Stimulated activated CD4-positive, alpha-beta T cell treated with anti-CD3 and anti-CD28 coated beads, Interleukin-1b, Interleukin-23, amount 100 ng/mL, for 24 hours (primary cell): Measurements from ENCODE around the gene LINGO3.

Experiments
- DNase-seq, 4 experiments: peaks; one replicate each; pipeline ENCODE4 v3.0.0-alpha.2; 2020; ENCODE audit warnings: low read depth in 4 of 4, low spot score in 1 of 4

Gene LINGO3

DNA sequence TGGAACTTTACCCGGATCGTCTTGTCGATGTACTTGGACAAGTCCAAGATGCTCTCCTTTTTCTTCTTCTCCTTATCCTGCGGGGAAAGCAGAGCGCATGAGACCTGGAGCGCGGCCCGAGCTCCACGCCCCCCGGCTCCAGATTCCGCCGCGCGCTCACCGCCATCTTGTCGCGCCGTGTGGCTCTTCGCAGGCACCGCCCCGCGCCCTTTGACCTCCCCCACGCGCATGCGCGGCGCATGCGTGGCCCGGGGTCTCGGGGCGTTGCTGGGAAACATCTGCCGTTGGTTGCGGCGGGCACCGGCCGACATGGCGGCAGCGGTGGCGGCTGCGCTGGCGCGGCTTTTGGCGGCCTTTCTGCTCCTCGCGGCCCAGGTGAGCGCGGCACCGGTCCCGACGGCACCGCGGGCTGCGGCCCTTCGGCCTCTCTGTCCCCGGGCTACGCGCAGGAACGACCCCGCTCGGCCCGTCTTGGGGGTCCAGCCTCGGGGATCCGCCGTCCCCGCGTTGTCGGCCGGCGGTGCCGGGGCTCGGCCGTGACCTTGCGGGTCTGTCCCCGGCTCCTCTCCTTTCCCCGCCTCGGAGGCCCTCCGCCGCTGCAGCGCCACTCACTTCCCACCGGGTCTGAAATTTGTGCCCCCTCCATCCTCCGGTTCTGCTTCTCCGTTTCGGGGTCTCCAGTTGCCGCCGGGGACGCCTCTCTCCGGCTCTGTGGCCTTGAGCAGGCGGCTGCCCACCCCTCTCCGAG lies 20.6 kb upstream of the LINGO3 start, which contains the start of the genes LSM7 and SPPL2B:
Gene LSM7, minus strand, starts transcription at position 186 of the 748 bp plus-strand sequence. Its CDS starts 20 bp downstream, at position 166.
Gene SPPL2B, plus strand, starts transcription at position 284 of the 748 bp plus-strand sequence. Its CDS starts 26 bp downstream, at position 310.
- peak; percentile 81 to 86 (median 85) for DNase-seq

GRCh38 chr19:2327773-2328400 lies 19.9 kb upstream of the LINGO3 start:
- DNase-seq, result peak; percentile 20 to 59 (median 34)

DNA sequence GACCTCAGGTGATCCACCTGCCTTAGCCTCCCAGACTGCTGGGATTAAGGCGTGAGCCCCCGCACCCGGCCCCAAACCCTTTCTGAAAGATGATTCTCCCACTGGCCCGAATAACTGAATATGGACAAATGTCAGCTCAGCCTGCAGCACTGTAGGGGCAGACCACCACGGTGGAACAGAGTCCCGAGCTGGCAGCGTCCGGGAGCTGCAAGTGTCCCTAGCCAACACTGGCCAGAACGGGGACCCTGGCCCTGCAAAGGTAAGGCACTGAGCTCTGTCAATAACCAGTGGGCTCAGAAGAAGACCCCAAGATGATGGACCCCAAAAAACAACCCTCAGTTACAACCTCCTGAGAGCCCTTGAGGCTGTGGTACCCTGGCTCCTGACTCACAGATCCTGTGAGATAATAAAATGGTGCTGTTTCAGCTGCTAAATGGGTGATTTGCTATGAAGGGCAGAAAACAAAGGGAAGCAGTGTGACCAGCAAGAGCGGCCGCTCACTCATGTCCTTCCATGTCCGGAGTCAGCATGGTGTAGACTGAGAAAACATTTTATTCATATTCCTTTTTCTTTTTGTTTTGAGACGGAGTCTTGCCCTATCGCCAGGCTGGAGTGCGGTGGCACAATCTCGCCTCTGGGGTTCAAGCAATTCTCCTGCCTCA lies 18.9 kb upstream of the LINGO3 start:
- no peak for DNase-seq

DNA sequence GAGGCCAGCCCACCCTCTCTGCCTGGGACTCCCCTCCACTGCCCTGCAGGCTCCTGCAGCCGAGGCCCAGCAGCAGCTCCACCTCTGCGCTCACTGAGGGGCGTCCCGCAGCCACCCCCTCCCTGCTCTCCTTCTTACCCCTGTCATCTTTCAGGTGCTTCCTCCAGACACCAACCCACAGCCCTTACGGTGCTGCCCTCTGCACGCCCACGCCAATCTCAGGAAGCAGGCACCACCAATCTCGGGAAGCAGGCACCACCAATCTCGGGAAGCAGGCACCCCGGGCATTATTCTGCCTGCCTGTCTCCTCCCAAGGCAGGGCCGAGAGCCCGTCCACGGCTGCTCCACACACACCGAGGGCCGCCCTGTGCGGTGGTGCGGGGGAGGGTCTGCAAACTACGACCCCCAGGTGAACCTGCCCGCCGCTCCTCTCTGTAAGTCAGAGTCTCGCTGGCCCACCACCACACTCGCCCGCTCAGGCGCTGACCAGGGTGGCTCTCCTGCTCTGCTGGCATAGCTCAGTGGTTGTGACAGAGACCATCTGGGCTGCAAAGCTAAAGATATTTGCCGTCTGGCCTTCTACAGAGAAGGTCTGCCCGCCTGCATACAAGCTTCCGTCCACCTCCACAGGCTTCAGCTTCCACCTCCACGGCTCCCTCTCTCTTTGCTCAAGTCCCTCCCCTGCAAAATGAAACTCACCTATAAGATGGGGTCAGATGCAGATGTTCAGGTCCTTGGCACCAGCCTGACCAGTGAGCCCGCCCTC lies 17.5 kb upstream of the LINGO3 start:
- no peak for DNase-seq

DNA sequence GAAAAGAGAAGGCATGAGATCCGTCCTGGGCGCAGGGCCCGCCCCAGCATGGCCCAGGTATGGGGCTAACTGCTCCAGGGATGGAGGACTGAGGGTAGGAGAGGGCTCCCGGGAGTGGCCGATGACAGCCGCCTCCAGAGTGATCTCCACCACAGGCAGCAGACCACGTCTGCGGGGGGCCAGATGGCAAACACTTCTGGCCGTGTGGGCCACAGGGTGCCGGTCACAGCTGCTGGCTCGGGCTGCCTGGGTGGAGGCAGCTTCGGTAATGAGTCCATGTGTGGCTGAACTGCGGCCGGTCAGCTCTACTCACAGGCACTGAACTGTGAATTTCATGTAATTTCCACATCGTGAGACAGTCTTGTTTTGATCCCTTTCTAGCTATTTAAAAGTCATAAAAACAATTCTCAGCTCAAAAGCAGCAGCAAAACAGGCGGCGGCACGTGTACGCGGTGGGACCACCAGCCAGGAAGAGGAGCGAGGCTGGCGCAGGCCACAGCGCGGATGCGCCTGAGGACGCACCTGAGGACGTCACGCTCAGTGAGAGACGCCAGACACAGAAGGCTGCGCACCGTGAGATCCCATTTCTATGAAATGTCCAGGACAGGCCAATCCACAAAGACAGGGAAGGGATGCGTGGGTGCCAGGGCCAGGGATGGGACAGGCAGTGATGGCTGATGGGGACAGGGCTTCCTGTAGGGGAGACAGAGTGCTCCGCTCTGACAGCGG lies 16.4 kb upstream of the LINGO3 start:
- DNase-seq, result no peak

DNA sequence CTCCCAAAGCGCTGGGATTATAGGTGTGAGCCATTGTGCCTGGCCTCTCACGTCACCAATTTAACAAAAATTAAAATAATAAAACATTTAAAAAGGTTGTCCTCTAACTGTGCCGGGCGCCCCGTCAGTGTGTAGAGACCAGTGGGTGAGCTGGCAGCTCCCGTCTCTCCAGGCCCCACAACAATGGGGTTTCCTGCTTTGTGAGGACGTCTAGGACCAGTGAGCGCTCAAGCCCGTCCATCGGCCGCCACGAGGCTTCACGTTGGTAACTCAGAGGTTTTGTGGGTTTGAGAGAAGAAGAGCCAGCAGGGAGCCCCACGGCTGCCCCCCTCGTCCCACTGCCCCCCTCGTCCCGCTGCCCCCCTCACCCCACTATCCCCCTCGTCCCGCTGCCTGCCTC lies 15.8 kb upstream of the LINGO3 start:
- DNase-seq, result no peak

- no peak for DNase-seq
Measured at GRCh38 chr19:2321565-2322283, 13.8 kb upstream of the LINGO3 start.

DNA sequence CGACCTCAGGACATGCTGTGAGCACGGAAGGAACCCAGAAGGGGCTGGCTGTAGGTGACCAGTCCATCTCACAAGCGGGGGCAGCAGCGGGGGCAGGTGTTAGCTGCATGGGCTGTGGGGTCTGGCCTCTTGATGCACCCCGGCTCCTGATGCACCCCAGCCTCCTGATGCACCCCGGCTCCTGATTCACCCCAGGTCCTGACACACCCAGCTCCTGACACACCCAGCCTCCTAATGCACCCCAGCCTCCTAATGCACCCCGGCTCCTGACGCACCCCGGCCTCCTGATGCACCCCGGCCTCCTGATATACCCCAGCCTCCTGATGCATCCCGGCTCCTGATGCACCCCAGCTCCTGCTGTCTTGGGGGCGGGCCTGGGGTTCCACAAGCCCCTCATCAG lies 13.0 kb upstream of the LINGO3 start:
- no peak for DNase-seq

DNA sequence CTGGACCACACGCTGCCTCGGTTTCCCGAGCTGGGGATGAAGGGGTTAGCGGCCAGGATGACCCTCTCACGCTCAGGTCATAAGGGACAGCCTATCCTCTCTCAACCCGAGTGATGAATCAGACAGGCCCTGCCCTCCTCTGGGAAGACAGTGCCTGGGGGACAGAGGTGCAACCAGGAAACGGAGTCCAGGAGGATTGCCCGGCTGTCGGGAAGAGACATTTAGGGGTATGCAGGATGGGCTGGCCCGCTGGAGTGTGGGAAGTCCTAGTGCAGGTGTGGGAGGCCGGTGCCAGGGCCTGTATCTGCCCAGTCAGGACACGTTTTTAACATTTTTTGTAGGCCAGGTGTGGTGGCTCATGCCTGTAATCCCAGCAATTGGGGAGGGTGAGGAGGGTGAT lies 12.1 kb upstream of the LINGO3 start:
- no peak for DNase-seq

GRCh38 chr19:2319551-2319950 lies 11.6 kb upstream of the LINGO3 start:
- DNase-seq, result no peak

GRCh38 chr19:2318923-2319322 lies 11.0 kb upstream of the LINGO3 start:
- no peak for DNase-seq

DNA sequence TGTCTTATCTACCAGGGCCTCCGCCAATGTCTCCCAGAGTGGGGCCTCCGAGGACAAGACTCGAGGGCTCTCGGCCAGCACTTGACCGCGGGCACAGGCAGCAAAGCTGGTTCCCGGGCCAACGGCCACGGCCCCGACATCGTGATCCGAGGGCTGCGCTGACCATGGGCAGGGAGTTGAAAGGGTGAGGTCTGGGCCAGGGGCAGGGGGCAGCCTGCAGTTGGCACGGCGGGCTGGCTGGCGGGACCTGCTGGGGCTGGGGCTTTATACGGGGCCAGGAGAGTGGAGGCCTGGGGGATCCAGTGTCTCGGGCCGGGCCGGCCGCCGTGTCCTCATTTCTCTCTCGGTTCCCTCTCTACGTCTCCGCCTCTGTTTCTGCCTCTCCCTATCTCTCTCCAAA lies 9.8 kb upstream of the LINGO3 start:
- no peak for DNase-seq

GRCh38 chr19:2317300-2317699 lies 9.3 kb upstream of the LINGO3 start:
- DNase-seq, result no peak

DNA sequence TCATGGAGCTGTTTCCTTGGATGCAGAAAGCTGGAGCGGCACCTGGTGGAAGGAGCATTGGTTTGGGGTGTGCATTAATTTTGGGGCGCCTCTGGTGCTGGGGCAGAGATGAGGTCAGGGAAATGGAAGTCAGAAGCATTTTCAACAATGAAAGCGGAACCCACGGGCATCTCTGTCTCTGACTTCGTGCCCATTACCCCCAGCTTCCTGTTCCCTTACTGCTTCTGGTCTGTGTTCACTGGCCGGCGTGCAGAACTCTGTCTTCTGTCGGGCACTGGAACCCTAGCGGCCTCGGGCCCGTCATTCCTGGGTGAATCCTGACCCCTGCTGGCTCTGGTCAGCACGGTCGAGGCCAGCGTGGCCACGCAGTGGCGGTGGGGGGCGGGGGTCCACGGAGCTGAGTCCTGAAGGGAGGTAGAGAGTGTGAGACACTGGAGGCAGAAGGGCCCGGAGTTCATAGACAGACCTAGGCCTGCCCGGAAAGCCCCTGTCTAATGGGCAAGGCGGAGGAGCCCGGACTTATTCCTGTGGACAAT lies 7.9 kb upstream of the LINGO3 start:
- no peak for DNase-seq

- no peak for DNase-seq
Measured at GRCh38 chr19:2315121-2315817, 7.3 kb upstream of the LINGO3 start.

- no peak for DNase-seq
Measured at GRCh38 chr19:2312820-2313501, 5.0 kb upstream of the LINGO3 start.

GRCh38 chr19:2311093-2311492 lies 3.1 kb upstream of the LINGO3 start:
- no peak for DNase-seq

- no peak for DNase-seq
Measured at GRCh38 chr19:2309734-2310362, 1.9 kb upstream of the LINGO3 start.
